Astrocyte of the spinal cord (primary cell): ENCODE data around the gene ZBTB8OS.
A peak's percentile ranks its signal among the peaks of the same experiment; 100 is the strongest.
"Not testable (repeated sequence)": the region's sequence is repeated elsewhere in the genome, so short reads cannot be mapped to it uniquely, and the experiment has no call there.

ENCODE experiments used
- DNase-seq: peaks from one replicate; pipeline ENCODE4 v3.0.0; 2011; ENCODE audit warnings: low read depth, low spot score
- H3K4me3 ChIP-seq: 2 replicates; pipeline ENCODE4 v1.5.1; 2011; ENCODE audit warnings: low read depth, mild to moderate bottlenecking, low read length, moderate library complexity
- in situ Hi-C: cut with HindIII; loops from 2 replicates; pipeline ENCODE4 v1.10.0; 2017; ENCODE audit warnings: low sequenced_read_pairs
- TF ChIP-seq, protein P1 (sequence below): IDR thresholded peaks from 2 replicates; pipeline ENCODE4 v1.5.1; 2012; ENCODE audit warnings: low read depth, mild to moderate bottlenecking, low read length, inconsistent platforms

The ZBTB8OS gene

GRCh38 chr1:32647308-32648134 is 2.8 kb downstream of the ZBTB8OS start:
- H3K4me3 ChIP-seq: no peak overlapping the region
- in situ Hi-C loops: no loop called here
- TF ChIP-seq, protein P1, sequence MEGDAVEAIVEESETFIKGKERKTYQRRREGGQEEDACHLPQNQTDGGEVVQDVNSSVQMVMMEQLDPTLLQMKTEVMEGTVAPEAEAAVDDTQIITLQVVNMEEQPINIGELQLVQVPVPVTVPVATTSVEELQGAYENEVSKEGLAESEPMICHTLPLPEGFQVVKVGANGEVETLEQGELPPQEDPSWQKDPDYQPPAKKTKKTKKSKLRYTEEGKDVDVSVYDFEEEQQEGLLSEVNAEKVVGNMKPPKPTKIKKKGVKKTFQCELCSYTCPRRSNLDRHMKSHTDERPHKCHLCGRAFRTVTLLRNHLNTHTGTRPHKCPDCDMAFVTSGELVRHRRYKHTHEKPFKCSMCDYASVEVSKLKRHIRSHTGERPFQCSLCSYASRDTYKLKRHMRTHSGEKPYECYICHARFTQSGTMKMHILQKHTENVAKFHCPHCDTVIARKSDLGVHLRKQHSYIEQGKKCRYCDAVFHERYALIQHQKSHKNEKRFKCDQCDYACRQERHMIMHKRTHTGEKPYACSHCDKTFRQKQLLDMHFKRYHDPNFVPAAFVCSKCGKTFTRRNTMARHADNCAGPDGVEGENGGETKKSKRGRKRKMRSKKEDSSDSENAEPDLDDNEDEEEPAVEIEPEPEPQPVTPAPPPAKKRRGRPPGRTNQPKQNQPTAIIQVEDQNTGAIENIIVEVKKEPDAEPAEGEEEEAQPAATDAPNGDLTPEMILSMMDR: no peak
- no peak for DNase-seq

DNA sequence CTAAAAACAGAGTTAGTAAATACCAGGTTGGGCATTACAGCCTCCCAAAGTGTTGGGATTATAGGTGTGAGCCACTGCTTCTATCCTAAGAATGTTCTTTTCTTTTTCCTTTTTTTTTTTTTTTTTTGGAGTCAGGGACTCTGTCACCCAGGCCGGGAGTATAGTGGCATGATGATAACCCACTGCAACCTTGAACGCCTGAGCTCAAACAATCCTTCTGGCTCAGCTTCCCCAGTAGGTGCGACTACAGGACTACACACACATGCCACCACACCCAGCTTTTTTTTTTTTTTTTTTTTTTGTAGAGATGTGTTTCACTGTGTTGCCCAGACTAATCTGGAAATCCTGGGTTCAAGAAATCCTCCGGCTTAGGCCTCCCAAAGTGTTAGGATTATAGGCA is 5.9 kb downstream of the ZBTB8OS start:
- in situ Hi-C loops: no loop called here
- H3K4me3 ChIP-seq: no peak overlapping the region
- DNase-seq: no peak
- TF ChIP-seq, protein P1: no peak

GRCh38 chr1:32642292-32642827 is 8.0 kb downstream of the ZBTB8OS start:
- in situ Hi-C loops, H3K4me3 ChIP-seq, DNase-seq: not testable (repeated sequence)

DNA sequence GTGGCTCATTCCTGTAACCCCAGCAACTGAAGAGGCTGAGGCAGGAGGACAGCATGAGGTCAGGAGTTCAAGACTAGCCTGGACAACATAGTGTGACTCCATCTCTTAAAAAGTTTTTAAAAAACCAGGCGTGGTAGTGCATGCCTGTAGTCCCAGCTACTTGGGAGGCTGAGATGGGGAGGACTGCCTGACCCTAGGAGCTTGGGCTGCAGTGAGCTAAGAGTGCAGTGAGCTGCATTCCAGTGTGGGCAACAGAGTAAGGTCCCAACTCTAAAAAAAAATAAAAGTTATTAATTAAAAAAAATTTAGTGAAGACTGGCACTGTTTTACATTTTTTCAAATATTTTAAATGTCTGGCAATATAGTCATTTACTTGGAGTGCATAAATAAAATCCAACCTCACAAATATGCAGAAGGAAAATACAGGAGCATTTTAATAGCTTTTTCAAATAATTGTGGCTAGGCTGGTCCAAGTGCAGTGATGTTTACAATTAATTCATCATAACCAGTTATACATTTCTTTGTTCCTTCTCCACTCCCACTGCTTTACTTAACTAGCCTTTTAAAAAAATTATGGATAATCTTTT is 10.8 kb downstream of the ZBTB8OS start:
- DNase-seq: peak; percentile 13
- in situ Hi-C loops: no loop called here

DNA sequence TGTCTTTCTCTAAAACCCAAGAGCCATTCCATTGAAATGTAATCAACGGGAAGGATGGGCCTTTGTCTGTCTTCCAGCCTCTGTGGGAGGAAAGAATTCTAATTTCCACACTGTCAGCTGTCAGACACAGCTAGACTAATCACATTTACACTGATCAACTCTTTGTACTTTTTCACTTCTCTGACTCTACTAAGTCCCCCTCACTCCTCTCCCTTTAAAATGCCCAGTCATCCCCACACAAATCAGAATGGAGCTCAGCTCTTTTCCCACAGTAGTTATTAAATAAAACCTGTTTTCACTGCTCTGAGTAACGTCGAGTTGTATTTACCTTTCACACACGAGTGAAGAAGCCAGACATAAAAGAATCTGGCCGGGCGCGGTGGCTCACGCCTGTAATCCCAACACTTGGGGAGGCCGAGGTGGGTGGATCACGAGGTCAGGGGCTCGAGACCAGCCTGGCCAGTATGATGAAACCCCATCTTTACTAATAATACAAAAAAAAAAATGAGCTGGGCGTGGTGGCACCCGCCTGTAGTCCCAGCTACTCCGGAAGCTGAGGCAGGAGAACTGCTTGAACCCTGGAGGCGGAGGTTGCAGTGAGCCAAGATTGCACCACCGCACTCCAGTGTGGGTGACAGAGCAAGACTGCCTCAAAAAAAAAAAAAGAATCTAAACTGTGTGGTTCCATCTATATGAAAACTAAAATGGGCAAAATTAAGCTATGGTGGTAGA is 13.3 kb downstream of the ZBTB8OS start:
- TF ChIP-seq, protein P1: no peak
- H3K4me3 ChIP-seq: no peak overlapping the region
- peak; percentile 9 for DNase-seq
- in situ Hi-C loops: no loop called here

More for the DNA sequence above, 10.8 kb downstream of the ZBTB8OS start:
- H3K4me3 ChIP-seq: no peak overlapping the region
- TF ChIP-seq, protein P1: no peak

- TF ChIP-seq, protein P1: no peak
These were observed 14.7 kb downstream of the ZBTB8OS start for GRCh38 chr1:32635508-32636277.

More at GRCh38 chr1:32635508-32636277, 14.7 kb downstream of the ZBTB8OS start:
- no peak for DNase-seq
- in situ Hi-C loops: no loop called here
- no peak overlapping the region for H3K4me3 ChIP-seq
